Stimulated activated CD4-positive, alpha-beta T cell treated with anti-CD3 and anti-CD28 coated beads, Interleukin-1b, Interleukin-23, amount 100 ng/mL, for 1 hour (primary cell): ENCODE data around the gene TNFSF13.

Source experiments
- DNase-seq, 2 donors: peaks; one replicate each; pipeline ENCODE4 v3.0.0-alpha.2; 2020; ENCODE audit warnings: low read depth in 2 of 2

Gene TNFSF13

GRCh38 chr17:7551396-7551795 lies 7.2 kb upstream of the TNFSF13 start:
- DNase-seq: no peak

DNA sequence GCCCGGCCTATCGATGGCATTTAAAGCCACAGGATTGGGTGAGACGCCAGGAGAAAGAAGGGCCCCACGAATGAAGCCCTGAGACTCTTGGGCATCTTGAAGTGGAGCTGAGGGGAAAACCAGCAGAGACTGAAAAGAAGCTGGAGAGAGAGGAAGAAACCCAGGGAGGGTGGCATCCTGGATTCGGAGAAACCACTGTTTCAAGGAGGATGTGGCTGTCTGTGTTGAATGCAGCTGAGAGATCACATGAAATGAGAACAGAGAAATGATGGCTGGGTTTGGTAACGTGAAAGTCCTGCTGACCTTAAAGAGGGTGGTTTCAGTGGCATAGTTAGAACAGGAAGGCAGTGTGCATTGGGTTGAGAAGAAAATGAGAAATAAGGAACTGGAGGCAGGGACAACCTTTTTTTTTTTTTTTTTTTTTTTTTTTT lies 5.9 kb upstream of the TNFSF13 start:
- DNase-seq: no peak

DNA sequence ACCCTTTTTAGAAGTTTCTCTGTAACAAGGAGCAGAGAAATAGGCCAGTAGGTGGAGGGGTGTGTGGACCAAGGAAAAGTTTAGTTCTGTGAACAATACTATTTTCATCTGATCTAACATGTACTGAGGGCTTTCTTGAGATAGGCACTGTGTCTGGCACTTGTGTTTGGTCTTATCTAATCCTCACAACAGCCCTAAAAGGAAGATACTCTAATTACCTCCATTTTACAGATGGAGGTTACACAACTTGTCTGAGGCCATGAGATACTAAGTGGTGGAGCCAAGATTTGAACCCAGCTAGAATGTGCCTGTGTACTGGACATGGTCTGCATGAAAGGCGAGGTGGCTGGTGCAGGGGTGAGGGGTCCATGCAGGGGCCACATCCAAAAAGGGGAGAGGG lies 5.2 kb upstream of the TNFSF13 start:
- no peak for DNase-seq

GRCh38 chr17:7555320-7555948 lies 3.1 kb upstream of the TNFSF13 start:
- no peak for DNase-seq

DNA sequence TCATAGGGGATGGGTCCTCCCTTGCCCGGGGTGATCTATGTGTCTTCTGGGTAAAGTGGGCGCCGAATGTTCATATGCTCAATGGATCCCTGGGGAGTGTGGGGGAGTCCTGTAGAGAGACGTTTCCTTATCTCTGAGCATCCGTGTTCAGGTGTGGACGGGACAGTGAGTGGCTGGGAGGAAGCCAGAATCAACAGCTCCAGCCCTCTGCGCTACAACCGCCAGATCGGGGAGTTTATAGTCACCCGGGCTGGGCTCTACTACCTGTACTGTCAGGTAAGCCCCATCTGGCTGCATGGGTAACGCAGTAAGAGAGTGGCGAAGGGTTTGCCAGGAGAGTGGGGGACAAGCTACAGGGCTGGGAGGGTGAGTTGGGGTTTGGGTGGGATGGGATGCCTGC lies 1.9 kb upstream of the TNFSF13 start:
- no peak for DNase-seq

DNA sequence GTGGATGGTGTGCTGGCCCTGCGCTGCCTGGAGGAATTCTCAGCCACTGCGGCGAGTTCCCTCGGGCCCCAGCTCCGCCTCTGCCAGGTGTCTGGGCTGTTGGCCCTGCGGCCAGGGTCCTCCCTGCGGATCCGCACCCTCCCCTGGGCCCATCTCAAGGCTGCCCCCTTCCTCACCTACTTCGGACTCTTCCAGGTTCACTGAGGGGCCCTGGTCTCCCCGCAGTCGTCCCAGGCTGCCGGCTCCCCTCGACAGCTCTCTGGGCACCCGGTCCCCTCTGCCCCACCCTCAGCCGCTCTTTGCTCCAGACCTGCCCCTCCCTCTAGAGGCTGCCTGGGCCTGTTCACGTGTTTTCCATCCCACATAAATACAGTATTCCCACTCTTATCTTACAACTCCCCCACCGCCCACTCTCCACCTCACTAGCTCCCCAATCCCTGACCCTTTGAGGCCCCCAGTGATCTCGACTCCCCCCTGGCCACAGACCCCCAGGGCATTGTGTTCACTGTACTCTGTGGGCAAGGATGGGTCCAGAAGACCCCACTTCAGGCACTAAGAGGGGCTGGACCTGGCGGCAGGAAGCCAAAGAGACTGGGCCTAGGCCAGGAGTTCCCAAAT lies 1.3 kb upstream of the TNFSF13 start:
- DNase-seq: no peak

GRCh38 chr17:7557775-7558543 lies 591 bp upstream of the TNFSF13 start:
- DNase-seq: no peak

GRCh38 chr17:7559320-7560171 lies 996 bp downstream of the TNFSF13 start:
- DNase-seq: no peak

DNA sequence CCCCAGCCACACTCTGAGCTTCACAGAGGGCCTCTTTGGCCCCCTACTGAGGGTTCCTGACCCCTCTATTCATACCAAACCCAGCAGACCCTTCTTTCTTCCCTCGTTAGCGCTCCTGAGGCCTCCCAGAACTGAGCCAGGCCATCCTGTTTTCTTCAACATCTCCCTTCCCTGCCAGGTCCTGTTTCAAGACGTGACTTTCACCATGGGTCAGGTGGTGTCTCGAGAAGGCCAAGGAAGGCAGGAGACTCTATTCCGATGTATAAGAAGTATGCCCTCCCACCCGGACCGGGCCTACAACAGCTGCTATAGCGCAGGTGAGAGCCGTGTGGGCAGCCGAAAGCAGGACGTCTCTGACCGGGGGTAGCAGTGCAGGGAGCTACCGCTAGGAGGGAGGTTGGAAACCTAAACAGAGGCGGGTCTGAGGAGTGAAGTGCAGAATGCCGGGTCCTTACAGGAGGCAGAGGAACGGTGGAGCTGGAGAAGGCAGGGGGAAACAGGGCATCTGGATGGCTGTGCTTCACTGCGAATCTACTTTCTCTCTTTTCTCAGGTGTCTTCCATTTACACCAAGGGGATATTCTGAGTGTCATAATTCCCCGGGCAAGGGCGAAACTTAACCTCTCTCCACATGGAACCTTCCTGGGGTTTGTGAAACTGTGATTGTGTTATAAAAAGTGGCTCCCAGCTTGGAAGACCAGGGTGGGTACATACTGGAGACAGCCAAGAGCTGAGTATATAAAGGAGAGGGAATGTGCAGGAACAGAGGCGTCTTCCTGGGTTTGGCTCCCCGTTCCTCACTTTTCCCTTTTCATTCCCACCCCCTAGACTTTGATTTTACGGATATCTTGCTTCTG lies 1.9 kb downstream of the TNFSF13 start:
- DNase-seq: peak in 1 of 2 donors; percentile 38

DNA sequence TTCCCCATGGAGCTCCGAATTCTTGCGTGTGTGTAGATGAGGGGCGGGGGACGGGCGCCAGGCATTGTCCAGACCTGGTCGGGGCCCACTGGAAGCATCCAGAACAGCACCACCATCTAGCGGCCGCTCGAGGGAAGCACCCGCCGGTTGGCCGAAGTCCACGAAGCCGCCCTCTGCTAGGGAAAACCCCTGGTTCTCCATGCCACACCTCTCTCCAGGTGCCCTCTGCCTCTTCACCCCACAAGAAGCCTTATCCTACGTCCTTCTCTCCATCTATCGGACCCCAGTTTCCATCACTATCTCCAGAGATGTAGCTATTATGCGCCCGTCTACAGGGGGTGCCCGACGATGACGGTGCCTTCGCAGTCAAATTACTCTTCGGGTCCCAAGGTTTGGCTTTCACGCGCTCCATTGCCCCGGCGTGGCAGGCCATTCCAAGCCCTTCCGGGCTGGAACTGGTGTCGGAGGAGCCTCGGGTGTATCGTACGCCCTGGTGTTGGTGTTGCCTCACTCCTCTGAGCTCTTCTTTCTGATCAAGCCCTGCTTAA lies 2.6 kb downstream of the TNFSF13 start:
- peak; percentile 64 to 71 for DNase-seq

GRCh38 chr17:7561589-7562207 lies 3.1 kb downstream of the TNFSF13 start, which contains the start of gene SENP3:
Gene SENP3, plus strand, starts transcription at chr17:7561919. Its CDS starts 1,158 bp downstream, at chr17:7563077.
- peak; percentile 74 to 76 for DNase-seq

GRCh38 chr17:7562208-7562605 lies 3.7 kb downstream of the TNFSF13 start:
- DNase-seq: no peak

DNA sequence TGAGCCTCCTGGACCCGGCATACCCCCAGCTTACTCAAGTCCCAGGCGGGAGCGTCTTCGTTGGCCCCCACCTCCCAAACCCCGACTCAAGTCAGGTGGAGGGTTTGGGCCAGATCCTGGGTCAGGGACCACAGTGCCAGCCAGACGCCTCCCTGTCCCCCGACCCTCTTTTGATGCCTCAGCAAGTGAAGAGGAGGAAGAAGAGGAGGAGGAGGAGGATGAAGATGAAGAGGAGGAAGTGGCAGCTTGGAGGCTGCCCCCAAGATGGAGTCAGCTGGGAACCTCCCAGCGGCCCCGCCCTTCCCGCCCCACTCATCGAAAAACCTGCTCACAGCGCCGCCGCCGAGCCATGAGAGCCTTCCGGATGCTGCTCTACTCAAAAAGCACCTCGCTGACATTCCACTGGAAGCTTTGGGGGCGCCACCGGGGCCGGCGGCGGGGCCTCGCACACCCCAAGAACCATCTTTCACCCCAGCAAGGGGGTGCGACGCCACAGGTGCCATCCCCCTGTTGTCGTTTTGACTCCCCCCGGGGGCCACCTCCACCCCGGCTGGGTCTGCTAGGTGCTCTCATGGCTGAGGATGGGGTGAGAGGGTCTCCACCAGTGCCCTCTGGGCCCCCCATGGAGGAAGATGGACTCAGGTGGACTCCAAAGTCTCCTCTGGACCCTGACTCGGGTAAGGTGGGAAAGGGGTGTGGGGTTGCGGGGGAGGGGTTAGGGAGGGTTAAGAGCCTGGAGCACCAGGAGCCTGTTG lies 4.7 kb downstream of the TNFSF13 start:
- DNase-seq: no peak

DNA sequence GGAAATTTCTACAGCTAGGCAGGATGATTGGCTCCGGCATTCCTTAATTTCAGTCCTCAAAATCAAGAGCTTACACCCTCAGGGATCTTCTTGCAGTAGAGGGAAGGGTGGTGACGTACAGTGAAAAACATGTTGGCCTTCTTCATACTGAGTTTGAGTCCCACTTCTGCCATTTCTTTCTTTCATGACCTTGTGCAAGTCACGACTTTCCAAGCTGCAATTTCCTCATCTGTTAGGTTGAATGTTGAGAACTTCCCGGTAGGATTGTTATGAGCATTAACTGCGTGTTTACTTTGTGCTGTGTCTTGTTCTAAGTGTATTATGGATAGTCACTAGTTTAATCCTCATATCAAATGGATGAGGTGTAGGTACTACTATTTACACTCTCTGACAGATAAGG lies 11.0 kb downstream of the TNFSF13 start:
- DNase-seq: no peak

- no peak for DNase-seq
These were observed 11.8 kb downstream of the TNFSF13 start for GRCh38 chr17:7570351-7570750.

DNA sequence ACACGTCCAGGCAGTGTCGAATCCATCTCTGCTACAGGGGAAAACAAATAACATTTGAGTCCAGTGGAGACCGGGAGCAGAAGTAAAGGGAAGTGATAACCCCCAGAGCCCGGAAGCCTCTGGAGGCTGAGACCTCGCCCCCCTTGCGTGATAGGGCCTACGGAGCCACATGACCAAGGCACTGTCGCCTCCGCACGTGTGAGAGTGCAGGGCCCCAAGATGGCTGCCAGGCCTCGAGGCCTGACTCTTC lies 13.7 kb downstream of the TNFSF13 start:
- no peak for DNase-seq

GRCh38 chr17:7572588-7573323 lies 14.2 kb downstream of the TNFSF13 start:
- peak; percentile 99 to 100 for DNase-seq

- peak; percentile 80 to 84 for DNase-seq
These were observed 15.0 kb downstream of the TNFSF13 start for GRCh38 chr17:7573324-7574080.
